RPMI7951 (cell line): ENCODE results near the gene STAT6. TPM values are rescaled to one million over a fixed set of nuclear protein-coding genes. Genes with fewer than 3 reads are reported as not detected.
"Not testable (repeated sequence)": the region's sequence is repeated elsewhere in the genome, so short reads cannot be mapped to it uniquely, and the experiment has no call there.

Source experiments
- DNase-seq: peaks from one replicate; pipeline ENCODE4 v3.0.0-alpha.2; 2012; ENCODE audit warnings: low read depth
- total RNA-seq: library from RNA; depleted of rRNA; stranded (reverse); fragments of >200 nt; shearing (Covaris generic); gene quantifications from 2 replicates; pipeline ENCODE4 v1.2.3, GENCODE V29; 2014

The STAT6 gene
- total RNA-seq, 1 experiment from 2014 or later: 33.0 TPM

GRCh38 chr12:57087691-57088353, 23.3 kb downstream of the STAT6 start:
- peak; percentile 95 for DNase-seq

DNA sequence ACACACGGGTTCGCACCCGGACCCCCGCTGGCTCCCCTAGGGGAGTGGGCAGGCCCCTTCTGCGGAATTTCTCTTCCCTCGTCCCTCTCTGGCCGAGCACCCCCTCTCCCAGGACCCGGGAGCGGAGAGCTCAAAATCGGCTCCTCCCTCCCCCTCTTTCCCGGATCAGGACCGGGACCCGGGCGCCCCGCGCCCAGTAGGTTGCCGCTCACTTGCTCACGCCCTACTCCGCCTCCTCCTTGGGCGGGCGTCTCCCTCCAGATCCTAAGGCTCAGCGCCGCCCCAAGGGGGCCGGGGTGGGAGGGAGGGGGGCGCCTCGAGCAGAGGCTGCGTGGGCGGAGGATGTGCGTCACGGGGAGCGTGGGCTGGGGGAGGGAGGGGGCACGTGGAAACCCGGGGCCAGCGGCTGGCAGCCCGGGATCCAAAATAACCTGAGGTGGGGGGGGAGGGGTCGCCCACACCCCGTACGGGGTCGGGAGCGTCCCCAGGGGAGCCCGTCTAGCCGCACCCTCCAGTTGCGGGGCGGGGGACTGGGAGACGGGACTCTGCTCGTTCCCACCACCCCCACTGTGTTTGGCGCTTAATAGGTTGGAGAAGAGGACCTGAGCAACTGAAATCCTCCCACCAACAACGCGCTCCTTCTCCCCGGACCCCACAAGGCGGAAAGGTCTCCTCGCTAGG, 24.0 kb downstream of the STAT6 start:
- DNase-seq: peak; percentile 86

DNA sequence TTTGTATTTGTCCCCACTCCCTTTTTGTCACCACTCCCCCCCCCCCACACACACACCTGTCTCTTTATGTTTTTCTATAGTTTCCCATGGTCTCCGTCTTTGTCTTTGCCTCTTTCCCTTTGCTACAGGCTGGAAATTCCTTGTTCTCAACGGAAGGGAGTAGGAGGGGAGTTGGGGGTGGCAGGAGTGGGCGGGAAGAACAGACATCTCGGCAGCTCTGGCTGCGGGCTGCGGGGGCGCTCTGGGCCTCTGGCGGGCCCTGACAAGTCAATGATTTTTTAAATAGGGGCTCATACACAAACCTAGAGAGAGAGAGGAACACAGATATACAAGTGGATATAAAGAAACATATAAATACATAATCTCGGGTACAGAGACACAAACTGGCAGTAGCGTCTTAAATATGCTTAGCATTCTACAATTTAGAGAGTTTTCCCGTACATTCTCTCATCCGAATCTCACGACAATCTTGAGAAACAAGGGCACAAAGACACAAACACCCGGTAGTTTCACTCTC, 24.6 kb downstream of the STAT6 start:
- peak; percentile 71 for DNase-seq

DNA sequence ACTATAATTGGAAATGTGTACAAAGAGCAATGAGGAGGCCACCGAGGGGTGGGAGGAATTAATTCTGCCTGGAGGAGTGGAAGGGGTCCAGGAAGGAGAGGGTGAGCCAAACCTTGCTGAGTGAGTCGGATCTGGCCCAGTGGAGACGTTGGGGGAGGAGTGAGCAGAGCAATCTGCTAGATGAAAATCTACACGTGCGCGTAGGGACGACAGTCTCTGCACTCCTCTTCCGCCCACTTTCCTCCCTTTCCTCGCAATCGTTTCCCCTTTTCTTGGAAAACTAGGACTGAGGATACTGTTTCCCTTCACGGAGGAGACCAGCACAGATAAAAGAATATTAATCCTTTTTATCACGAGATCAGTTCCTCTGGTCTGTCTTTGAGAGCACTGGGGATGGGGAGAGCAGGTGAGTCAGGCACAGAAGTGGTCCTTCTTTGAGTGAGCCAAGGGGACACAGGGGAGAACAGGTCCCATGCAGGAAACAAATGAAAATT, 25.1 kb downstream of the STAT6 start:
- DNase-seq: peak; percentile 33

DNA sequence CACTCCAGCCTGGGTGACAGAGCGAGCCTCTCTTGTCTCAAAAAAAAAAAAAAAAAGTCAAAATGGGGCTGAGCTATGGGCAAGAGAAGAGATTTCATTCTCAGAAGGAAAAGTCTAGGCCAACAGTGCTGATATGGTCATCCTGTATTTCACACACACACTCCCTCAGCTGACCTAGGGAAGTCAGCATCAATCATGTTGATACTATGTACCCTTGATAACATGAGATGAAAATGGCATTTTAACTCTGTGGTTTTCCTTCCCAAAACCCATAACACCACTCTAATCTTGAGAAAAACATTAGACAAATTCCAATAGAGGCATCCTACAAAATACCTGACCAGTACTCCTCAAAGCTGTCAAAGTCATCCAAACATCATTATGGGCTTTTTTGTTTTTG, 30.3 kb downstream of the STAT6 start:
- no peak for DNase-seq

DNA sequence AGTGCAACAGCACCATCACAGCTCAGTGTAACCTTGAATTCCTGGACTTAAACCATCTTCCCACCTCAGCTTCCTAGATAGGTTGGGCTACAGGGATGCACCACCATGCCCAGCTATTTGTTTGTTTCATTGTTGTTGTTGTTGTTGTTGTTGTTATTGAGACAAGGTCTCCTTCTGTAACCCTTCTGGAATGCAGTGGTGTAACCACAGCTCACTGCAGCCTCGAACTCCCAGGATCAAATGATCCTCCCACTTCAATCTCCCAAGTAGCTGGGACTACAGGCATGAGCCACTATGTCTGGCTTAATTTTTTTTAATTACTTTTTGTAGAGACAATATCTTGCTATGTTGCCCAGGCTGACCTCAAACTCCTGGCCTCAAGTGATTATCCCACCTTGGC, 31.3 kb downstream of the STAT6 start:
- DNase-seq: no peak

GRCh38 chr12:57078519-57079404, 32.4 kb downstream of the STAT6 start, which contains the start of gene NEMP1:
Gene NEMP1 (minus strand): TSS chr12:57078791. CDS start chr12:57078745, 46 bp downstream.
- peak; percentile 100 for DNase-seq

DNA sequence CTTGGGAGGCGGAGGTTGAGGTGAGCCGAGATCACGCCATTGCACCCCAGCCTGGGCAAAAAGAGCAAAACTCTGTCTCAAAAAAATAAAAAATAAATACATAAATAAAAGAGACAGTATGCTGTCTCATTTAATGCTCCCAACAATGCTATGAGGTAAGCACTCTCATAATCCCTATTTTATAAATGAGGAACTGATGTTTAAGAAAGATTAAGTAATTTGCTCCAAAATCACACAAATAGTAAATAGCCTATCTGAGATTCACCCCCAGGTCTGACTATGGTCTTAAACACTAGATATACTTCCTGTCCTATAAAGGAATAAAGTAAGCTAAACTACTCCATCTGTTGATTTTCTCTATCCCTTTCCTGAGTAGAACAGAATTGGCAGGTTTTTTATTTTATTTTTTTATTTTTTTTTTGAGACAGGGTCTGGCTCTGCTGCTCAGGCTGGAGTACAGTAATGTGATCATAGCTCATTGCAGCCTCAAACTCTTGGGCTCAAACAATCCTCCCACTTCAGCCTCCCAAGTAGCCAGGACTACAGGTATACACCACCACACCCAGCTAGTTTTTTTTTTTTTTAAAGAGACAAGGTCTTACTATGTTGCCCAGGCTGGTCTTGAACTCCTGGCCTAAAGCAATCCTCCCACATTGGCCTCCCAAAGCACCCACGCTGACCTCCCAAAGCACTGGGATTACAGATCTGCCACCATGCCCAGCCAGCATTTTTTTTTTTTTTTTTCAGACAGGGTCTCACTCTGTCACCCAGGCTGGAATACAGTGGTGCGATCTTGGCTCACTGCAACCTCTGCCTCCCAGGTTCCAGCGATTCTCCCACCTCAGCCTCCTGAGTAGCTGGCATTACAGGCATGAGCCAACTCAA, 37.4 kb downstream of the STAT6 start:
- DNase-seq: not testable (repeated sequence)

GRCh38 chr12:57072661-57073060, 38.5 kb downstream of the STAT6 start:
- DNase-seq: no peak

GRCh38 chr12:57069523-57069922, 41.6 kb downstream of the STAT6 start:
- DNase-seq: peak; percentile 72

GRCh38 chr12:57066245-57066644, 44.9 kb downstream of the STAT6 start:
- no peak for DNase-seq

DNA sequence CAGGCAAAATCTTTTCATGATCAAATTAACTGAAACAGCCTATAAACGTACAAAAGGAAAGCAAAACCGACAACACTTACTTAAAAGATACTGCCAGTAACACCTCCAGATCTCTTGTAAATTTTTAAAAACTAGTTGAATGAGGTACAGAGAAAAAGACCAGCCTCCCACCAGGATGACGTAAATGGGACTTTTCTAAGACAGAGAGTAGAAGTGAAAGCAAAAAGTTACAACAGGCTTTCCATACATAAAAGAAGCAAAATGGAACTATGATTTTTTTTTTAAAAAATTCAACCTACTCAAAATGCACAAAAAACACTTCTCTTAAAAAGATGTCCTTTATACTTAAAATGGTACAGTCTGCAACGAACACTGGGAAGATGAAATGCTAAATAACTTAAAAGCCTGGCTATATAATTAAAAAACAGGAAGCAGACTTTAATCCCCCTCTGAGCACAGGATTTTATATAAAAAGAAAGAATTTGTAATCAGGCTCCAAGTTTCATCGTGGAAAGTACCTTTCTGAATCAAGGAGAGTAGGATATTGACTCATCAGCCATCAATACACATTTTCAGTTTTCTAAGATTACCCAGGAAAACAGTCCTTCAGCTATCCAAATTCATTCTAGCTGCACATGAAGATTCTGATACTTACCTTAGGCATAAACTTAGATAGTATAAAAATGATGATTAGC, 47.0 kb downstream of the STAT6 start:
- DNase-seq: no peak

DNA sequence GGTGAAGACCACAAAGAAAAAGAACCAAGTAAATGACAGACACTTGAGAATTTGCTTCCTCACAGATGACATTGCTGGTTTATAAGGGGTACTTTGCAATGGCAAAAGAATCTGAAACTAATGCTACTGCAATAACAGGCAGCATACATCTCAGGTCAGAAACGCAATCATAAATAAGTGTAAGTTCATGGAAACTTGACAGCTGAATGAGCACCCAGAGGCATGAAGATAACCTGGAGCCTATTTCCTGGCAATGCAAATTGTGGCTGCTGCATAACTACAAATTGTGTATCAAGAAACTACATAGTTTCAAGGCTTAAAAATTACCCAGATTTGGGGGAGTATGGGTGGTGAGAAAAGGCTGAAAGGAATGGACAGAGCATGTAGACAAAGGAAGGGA, 52.7 kb downstream of the STAT6 start:
- no peak for DNase-seq

- DNase-seq: no peak
Measured at GRCh38 chr12:57057067-57057751, 54.0 kb downstream of the STAT6 start.

DNA sequence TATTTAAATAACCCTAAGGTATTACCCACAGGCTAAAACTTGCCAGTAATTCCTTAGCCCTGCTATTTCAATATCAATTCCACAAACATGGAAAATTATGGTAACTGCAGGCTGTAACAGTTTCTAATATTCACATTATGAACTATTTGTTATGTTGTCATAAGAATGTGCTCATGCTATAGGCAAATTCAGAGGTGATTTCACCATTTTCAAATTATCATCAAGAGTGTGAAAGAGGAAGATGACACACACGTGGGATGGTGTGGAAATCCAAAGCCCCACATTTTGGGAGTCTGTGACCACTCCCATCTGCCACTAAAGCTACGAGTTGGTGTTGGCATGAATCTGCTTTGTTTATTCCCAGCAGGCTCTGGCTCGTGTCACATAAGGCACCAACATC, 55.3 kb downstream of the STAT6 start:
- no peak for DNase-seq

DNA sequence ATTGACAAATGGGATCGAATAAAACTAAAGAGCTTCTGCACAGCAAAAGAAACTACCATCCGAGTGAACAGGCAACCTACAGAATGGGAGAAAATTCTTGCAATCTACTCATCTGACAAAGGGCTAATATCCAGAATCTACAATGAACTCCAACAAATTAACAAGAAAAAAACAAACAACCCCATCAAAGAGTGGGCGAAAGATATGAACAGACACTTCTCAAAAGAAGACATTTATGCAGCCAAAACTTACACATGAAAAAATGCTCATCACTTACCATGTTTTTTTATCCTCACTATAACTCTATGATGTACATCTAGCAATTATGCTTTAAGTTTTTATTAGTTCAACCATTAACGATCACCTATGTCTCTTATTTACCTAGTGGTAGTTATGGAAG, 57.3 kb downstream of the STAT6 start:
- DNase-seq: not testable (repeated sequence)

DNA sequence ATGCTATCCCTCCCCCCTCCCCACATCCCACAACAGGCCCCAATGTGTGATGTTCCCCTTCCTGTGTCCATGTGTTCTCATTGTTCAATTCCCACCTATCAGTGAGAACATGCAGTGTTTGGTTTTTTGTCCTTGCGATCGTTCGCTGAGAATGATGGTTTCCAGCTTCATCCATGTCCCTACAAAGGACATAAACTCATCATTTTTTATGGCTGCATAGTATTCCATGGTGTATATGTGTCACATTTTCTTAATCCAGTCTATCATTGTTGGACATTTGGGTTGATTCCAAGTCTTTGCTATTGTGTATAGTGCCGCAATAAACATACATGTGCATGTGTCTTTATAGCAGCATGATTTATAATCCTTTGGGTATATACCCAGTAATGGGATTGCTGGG, 58.0 kb downstream of the STAT6 start:
- not testable (repeated sequence) for DNase-seq

- DNase-seq: no peak
Measured at GRCh38 chr12:57051011-57051410, 60.2 kb downstream of the STAT6 start.

GRCh38 chr12:57049890-57050289, 61.3 kb downstream of the STAT6 start, which contains the start of gene MYO1A:
Gene MYO1A (minus strand): TSS chr12:57050129. CDS start chr12:57048323, 1,806 bp downstream.
- DNase-seq: peak; percentile 16

GRCh38 chr12:57049119-57049446, 62.1 kb downstream of the STAT6 start:
- no peak for DNase-seq
